Neural crest cell (in vitro differentiated cells): Measurements from ENCODE around the gene ZDHHC18. TPM values are rescaled to one million over a fixed set of nuclear protein-coding genes. Genes with fewer than 3 reads are reported as not detected.
"Not testable (repeated sequence)": the region's sequence is repeated elsewhere in the genome, so short reads cannot be mapped to it uniquely, and the experiment has no call there.

Experiments
- DNase-seq: peaks from one replicate; pipeline ENCODE4 v3.0.0; 2021; ENCODE audit warnings: low read depth, mixed read lengths, low spot score
- H3K27ac Mint-ChIP-seq: one replicate; pipeline ENCODE4 v1.8.0; 2021; ENCODE audit warnings: mild to moderate bottlenecking, mixed read lengths; ENCODE audit not compliant: unreplicated experiment
- H3K27me3 Mint-ChIP-seq: 2 replicates; pipeline ENCODE4 v1.8.0; 2021; ENCODE audit warnings: low read depth, mild to moderate bottlenecking, mixed read lengths
- H3K36me3 Mint-ChIP-seq: 2 replicates; pipeline ENCODE4 v1.8.0; 2021; ENCODE audit warnings: low read depth, mild to moderate bottlenecking, mixed read lengths
- H3K4me1 Mint-ChIP-seq: 2 replicates; pipeline ENCODE4 v1.8.0; 2021; ENCODE audit warnings: mixed read lengths
- H3K4me3 Mint-ChIP-seq: one replicate; pipeline ENCODE4 v1.8.0; 2021; ENCODE audit warnings: mild to moderate bottlenecking, mixed read lengths
- H3K9me3 Mint-ChIP-seq: 2 replicates; pipeline ENCODE4 v1.8.0; 2021; ENCODE audit warnings: mixed read lengths
- total RNA-seq: library from RNA; stranded (reverse); gene quantifications from 2 replicates; pipeline ENCODE4 v1.2.1, GENCODE V29; 2021
- TF ChIP-seq, protein P1 (sequence below): fragments of 200-600 bp; sonication (generic); conservative IDR thresholded peaks from 2 replicates; pipeline ENCODE4 v1.5.0; 2021; ENCODE audit warnings: antibody characterized with exemption, mild to moderate bottlenecking

Gene ZDHHC18
- total RNA-seq, 1 donor from 2014 or later: 44.3 TPM

DNA sequence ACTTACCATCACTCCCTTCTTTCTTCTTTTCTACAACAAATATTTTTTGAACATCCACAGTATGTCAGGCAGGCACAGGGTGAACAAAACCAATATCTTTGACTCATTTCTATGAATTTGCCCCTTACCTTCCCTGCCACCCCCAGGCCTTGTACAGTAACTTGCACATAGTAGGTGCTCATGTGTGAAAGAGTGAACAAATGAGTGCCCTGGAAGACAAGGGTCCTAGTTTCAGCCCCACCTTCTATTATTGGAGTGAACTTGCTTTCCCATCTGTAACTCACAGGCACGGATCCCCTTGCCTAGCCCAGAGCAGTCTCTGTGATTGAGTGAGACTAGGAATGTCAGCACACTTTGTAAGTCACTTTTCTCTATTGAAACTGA, 12.8 kb downstream of the ZDHHC18 start:
- Mint-ChIP-seq H3K9me3 (no peaks in the 10 kb centered on the region), H3K4me3 (no peak overlapping the region), H3K4me1 (no peaks in the 10 kb centered on the region), H3K36me3 (peaks cover 18% of the 10 kb centered on the region), H3K27me3 (no peaks in the 10 kb centered on the region), H3K27ac (no peak overlapping the region)
- TF ChIP-seq, protein P1, sequence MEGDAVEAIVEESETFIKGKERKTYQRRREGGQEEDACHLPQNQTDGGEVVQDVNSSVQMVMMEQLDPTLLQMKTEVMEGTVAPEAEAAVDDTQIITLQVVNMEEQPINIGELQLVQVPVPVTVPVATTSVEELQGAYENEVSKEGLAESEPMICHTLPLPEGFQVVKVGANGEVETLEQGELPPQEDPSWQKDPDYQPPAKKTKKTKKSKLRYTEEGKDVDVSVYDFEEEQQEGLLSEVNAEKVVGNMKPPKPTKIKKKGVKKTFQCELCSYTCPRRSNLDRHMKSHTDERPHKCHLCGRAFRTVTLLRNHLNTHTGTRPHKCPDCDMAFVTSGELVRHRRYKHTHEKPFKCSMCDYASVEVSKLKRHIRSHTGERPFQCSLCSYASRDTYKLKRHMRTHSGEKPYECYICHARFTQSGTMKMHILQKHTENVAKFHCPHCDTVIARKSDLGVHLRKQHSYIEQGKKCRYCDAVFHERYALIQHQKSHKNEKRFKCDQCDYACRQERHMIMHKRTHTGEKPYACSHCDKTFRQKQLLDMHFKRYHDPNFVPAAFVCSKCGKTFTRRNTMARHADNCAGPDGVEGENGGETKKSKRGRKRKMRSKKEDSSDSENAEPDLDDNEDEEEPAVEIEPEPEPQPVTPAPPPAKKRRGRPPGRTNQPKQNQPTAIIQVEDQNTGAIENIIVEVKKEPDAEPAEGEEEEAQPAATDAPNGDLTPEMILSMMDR: no peak
- DNase-seq: no peak

DNA sequence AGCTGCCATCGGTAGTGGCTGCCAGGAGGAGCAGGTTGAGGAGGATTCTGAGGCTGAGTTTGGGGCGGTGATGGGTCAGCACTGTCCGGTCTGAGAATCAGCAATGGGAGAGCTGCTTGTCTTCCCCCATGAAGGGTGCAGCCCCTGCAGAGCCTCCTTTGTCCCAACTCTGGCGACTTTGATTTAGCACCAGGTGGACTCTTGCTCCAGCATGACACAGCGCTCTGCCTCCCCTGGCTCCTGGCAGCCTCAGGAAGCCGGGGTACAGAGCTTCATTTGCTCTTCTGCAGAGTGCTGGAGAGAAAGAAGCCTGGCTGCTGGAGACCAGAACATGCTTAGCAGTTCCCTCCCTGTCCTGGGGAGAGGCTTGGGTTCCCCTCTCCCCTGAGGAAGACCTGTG, 13.3 kb downstream of the ZDHHC18 start:
- Mint-ChIP-seq H3K4me3 (no peak overlapping the region), H3K4me1 (no peaks in the 10 kb centered on the region), H3K9me3 (no peaks in the 10 kb centered on the region), H3K27me3 (no peaks in the 10 kb centered on the region), H3K36me3 (peaks cover 14% of the 10 kb centered on the region), H3K27ac (no peak overlapping the region)
- no peak for DNase-seq
- TF ChIP-seq, protein P1: no peak

DNA sequence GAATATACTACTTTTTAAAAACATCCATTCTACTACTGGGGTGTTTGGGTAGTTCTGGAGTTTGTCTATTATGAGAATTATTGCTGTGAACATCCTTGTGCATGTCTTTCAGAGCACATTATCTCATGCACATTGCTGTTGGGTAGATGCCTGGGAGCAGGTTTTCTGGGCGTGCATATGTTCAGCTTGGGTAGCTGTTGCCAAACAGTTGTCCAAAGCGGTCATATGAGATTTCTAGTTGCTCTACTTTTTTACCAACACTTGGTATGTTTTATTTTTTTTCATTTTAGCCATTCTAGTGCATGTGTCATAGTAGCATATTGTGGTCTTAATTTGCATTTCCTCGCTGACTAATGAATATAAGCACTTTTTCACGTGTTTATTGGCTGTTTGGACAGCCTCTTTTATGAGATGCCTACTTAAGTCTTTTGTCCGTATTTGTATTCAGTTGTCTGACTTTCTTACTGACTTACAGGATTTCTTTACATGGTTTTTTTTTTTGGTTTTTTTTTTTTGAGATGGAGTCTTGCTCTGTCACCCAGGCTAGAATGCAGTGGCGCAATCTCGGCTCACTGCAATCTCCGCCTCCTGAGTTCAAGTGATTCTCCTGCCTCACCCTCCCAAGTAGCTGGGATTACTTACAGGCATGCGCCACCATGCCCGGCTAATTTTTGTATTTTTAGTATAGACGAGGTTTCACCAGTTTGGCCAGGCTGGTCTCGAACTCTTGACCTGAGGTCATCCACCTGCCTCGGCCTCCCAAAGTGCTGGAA, 18.1 kb downstream of the ZDHHC18 start:
- no peaks in the 10 kb centered on the region for H3K27me3 Mint-ChIP-seq
- H3K9me3 Mint-ChIP-seq: no peaks in the 10 kb centered on the region
- no peak for DNase-seq
- no peak overlapping the region for H3K27ac Mint-ChIP-seq
- no peaks in the 10 kb centered on the region for H3K4me1 Mint-ChIP-seq
- no peak overlapping the region for H3K4me3 Mint-ChIP-seq
- H3K36me3 Mint-ChIP-seq: peaks cover 4% of the 10 kb centered on the region
- TF ChIP-seq, protein P1: no peak

DNA sequence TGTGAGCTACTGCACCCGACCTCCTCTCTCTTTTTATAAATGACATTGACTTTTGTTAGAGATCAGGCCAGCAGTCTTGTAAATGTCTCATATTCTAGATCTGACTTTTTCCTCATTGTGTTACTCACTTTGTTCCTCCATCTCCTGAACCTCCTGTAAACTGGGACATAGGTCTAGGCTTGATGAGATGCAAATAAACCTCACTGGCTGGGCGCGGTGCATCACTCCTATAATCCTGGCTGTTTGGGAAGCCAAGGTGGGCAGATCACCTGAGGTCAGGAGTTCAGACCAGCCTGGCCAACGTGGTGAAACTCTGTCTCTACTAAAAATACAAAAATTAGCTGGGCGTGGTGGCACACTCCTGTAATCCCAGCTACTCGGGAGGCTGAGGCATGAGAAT, 21.3 kb downstream of the ZDHHC18 start:
- H3K27me3 Mint-ChIP-seq, H3K4me3 Mint-ChIP-seq, H3K9me3 Mint-ChIP-seq, H3K4me1 Mint-ChIP-seq, H3K36me3 Mint-ChIP-seq, DNase-seq: not testable (repeated sequence)
- H3K27ac Mint-ChIP-seq: peak overlapping the region; percentile 57

DNA sequence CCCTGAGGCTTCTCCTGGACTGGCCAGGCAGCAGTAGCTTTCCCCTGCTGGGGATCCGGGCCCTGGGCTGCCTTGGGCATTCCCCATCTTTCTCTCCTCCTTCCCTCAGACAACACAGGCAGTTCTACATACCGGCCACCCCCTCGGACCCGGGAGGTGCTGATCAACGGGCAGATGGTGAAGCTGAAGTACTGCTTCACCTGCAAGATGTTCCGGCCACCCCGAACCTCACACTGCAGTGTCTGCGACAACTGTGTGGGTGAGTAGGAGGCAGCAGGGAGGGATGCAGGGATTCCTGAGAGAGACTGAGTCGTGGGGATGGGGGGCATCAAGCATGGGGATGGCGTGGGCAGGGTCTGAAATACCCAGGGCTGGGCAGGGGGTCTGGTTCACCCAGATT, 22.0 kb downstream of the ZDHHC18 start:
- no peaks in the 10 kb centered on the region for H3K27me3 Mint-ChIP-seq
- peak overlapping the region; percentile 43 for H3K27ac Mint-ChIP-seq
- no peak for DNase-seq
- H3K4me3 Mint-ChIP-seq: no peak overlapping the region
- TF ChIP-seq, protein P1: no peak
- H3K4me1 Mint-ChIP-seq: no peaks in the 10 kb centered on the region
- peaks cover 12% of the 10 kb centered on the region for H3K36me3 Mint-ChIP-seq
- no peaks in the 10 kb centered on the region for H3K9me3 Mint-ChIP-seq

DNA sequence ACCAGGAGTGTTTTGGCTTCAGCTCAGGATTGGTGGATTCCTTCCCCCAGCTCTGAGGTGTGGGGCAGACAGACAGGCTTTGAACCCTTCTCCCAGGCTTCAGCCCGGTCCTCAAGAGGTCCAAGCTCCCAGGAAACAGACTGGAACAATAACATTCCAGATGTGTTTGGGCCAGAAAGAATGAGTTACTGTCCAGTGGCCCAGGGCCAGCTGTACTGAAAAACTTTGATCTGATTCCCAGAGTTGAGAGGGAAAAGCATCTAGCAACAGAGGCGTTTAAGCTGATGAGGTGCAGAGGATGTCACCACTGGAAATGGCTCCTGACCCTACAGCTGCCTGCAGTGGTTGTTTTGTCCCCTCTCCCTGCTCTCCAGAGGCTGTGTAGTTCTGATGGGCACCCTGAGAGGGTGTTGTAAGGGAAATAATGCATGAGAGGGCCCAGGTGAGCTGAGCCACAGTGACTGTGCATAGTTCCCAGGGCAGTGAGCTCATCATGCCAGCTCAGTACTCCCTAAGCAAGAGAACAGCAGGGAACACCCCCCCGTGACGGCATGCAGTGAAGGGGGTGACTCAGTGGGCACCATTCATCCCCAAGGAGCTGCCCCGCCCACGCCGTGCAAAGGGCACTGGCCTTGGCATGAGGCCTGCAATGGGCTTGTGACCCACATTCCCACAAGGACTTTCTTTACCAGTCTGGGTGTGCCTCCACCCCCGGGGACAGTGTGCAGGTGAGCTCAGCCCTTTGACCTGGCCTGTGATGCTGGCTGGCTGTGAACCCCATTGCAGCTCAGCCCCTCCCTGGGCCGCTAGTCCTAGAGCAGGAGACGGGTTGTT, 22.7 kb downstream of the ZDHHC18 start:
- TF ChIP-seq, protein P1: no peak
- no peaks in the 10 kb centered on the region for H3K27me3 Mint-ChIP-seq
- H3K9me3 Mint-ChIP-seq: no peaks in the 10 kb centered on the region
- no peak overlapping the region for H3K4me3 Mint-ChIP-seq
- H3K27ac Mint-ChIP-seq: no peak overlapping the region
- DNase-seq: no peak
- peaks cover 12% of the 10 kb centered on the region for H3K36me3 Mint-ChIP-seq
- no peaks in the 10 kb centered on the region for H3K4me1 Mint-ChIP-seq
